Epithelial cell of esophagus (primary cell): ENCODE results near the gene TAGLN2.

Experiments used
- DNase-seq: peaks from one replicate; pipeline ENCODE4 v3.0.0; 2010; ENCODE audit warnings: low read depth
- H3K4me3 ChIP-seq: 2 replicates; pipeline ENCODE4 v1.5.1; 2011; ENCODE audit warnings: mild to moderate bottlenecking, low read length, control low read depth
- CTCF ChIP-seq: IDR thresholded peaks from 2 replicates; pipeline ENCODE4 v1.5.1; 2011; ENCODE audit warnings: low read depth, mild to moderate bottlenecking, low read length, control low read depth, inconsistent platforms; ENCODE audit not compliant: insufficient read depth; ENCODE audit errors: missing control alignments

TAGLN2 gene

GRCh38 chr1:159927211-159927848, 2.0 kb upstream of the TAGLN2 start:
- no peak overlapping the region for H3K4me3 ChIP-seq
- TF ChIP-seq CTCF = no peak
- DNase-seq = no peak

- TF ChIP-seq CTCF = no peak
- H3K4me3 ChIP-seq = peak overlapping the region; percentile 96
- peak; percentile 94 for DNase-seq
Observed at GRCh38 chr1:159925719-159926078, 392 bp upstream of the TAGLN2 start.

GRCh38 chr1:159924025-159924790, 1.1 kb downstream of the TAGLN2 start:
- peak; percentile 91 for DNase-seq
- H3K4me3 ChIP-seq = peak overlapping the region; percentile 96
- no peak for TF ChIP-seq CTCF

- TF ChIP-seq CTCF = no peak
- DNase-seq = peak; percentile 90
- peak overlapping the region; percentile 96 for H3K4me3 ChIP-seq
Observed at GRCh38 chr1:159923203-159924024, 1.9 kb downstream of the TAGLN2 start.

- H3K4me3 ChIP-seq = peak overlapping the region; percentile 96
- TF ChIP-seq CTCF = no peak
- DNase-seq = no peak
Observed at GRCh38 chr1:159922511-159923202, 2.6 kb downstream of the TAGLN2 start.

- no peak for DNase-seq
- peak overlapping the region; percentile 96 for H3K4me3 ChIP-seq
- no peak for TF ChIP-seq CTCF
Observed at GRCh38 chr1:159921700-159922504, 3.4 kb downstream of the TAGLN2 start.
